ENCODE results near the gene MGRN1.

GRCh38 chr16:4588386-4588785 lies 36.2 kb upstream of the MGRN1 start:
- TF ChIP-seq, protein P1, sequence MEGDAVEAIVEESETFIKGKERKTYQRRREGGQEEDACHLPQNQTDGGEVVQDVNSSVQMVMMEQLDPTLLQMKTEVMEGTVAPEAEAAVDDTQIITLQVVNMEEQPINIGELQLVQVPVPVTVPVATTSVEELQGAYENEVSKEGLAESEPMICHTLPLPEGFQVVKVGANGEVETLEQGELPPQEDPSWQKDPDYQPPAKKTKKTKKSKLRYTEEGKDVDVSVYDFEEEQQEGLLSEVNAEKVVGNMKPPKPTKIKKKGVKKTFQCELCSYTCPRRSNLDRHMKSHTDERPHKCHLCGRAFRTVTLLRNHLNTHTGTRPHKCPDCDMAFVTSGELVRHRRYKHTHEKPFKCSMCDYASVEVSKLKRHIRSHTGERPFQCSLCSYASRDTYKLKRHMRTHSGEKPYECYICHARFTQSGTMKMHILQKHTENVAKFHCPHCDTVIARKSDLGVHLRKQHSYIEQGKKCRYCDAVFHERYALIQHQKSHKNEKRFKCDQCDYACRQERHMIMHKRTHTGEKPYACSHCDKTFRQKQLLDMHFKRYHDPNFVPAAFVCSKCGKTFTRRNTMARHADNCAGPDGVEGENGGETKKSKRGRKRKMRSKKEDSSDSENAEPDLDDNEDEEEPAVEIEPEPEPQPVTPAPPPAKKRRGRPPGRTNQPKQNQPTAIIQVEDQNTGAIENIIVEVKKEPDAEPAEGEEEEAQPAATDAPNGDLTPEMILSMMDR (conservative IDR thresholded peaks at IDR 0.05 in 1 of 2, IDR thresholded peaks at IDR 0.05 in 1 of 2; ENCODE audit: low read depth in 1 of 2, low read length in 2 of 2), result no peak
- TF ChIP-seq EZH2 (IDR thresholded peaks at IDR 0.05; ENCODE audit: low read length, missing control alignments), result no peak

All from fibroblast of lung (primary cell).